ENCODE results near the gene ZFAND6. TPM values are rescaled to one million over a fixed set of nuclear protein-coding genes. Genes with fewer than 3 reads are reported as not detected.

The ZFAND6 gene
- total and polyA plus RNA-seq, 4 donors, result 47.6 to 102 (median 82.4) TPM

GRCh38 chr15:80160570-80161156, 101.2 kb downstream of the ZFAND6 start:
- H3K9ac ChIP-seq (ENCODE audit: low read depth in 1 of 2, low read length in 2 of 2), result no peak overlapping the region
- TF ChIP-seq FOXA2 (IDR thresholded peaks at IDR 0.05) (no peak), REST (IDR thresholded peaks at IDR 0.05) (peak; percentile 74), CTCF (IDR thresholded peaks at IDR 0.05; ENCODE audit: low read depth, low read length, missing input control) (no peak), RAD21 (IDR thresholded peaks at IDR 0.05) (peak; percentile 47 to 62), MAX (IDR thresholded peaks at IDR 0.05) (peak; percentile 96), RXRA (IDR thresholded peaks at IDR 0.05) (peak; percentile 77 to 91), YY1 (IDR thresholded peaks at IDR 0.05) (peak; percentile 78), NR2F2 (IDR thresholded peaks at IDR 0.05) (no peak), EGR1 (IDR thresholded peaks at IDR 0.05; ENCODE audit: low read depth in 2 of 2) (no peak), HNF4A (conservative IDR thresholded peaks at IDR 0.05) (peak; percentile 58 to 81), GABPA (IDR thresholded peaks at IDR 0.05 in 1 of 2, conservative IDR thresholded peaks at IDR 0.05 in 1 of 2) (peak in 1 of 2 donors; percentile 60), JUND (IDR thresholded peaks at IDR 0.05) (peak in 1 of 2 donors; percentile 40), ATF3 (IDR thresholded peaks at IDR 0.05) (no peak), ZBTB33 (IDR thresholded peaks at IDR 0.05) (no peak), TAF1 (conservative IDR thresholded peaks at IDR 0.05) (no peak), SP1 (IDR thresholded peaks at IDR 0.05) (peak; percentile 79), HNF4G (IDR thresholded peaks at IDR 0.05) (no peak), FOXA1 (IDR thresholded peaks at IDR 0.05) (no peak)
- peak overlapping the region; percentile 61 to 93 for H3K27ac ChIP-seq (ENCODE audit: low read depth in 1 of 2, low read length in 2 of 2)
- H3K9me3 ChIP-seq (ENCODE audit: control insufficient read depth in 4 of 4, low read length in 3 of 4), result no peaks in the 10 kb centered on the region
- peaks cover 0 to 8% (median 3%) of the 10 kb centered on the region in 4 donors for H3K36me3 ChIP-seq (ENCODE audit: control insufficient read depth in 4 of 4, insufficient read depth in 3 of 4, low read depth in 1 of 4, low read length in 3 of 4)
- no peak for DNase-seq (ENCODE audit: low spot score)
- WGBS, result 47% methylated on average over 7 of the region's 7 CpGs
- peaks cover 43 to 78% (median 66%) of the 10 kb centered on the region in 4 donors for H3K4me1 ChIP-seq (ENCODE audit: control insufficient read depth in 4 of 4, insufficient read depth in 4 of 4, low read length in 3 of 4)
- no peak overlapping the region for H3K4me3 ChIP-seq (ENCODE audit: low read depth in 1 of 3, low read length in 3 of 3)
- H3K27me3 ChIP-seq (ENCODE audit: control insufficient read depth in 4 of 4, insufficient read depth in 4 of 4, low read length in 3 of 4), result no peaks in the 10 kb centered on the region

Measured in liver (tissue), 9 donors.